Aorta (tissue), 5 donors: ENCODE results near the gene SMC1B. TPM values are rescaled to one million over a fixed set of nuclear protein-coding genes. Genes with fewer than 3 reads are reported as not detected.
A peak's percentile ranks its signal among the peaks of the same experiment; 100 is the strongest.
"Not testable (repeated sequence)": the region's sequence is repeated elsewhere in the genome, so short reads cannot be mapped to it uniquely, and the experiment has no call there.

Experiments used
- ATAC-seq: fragments of 200-7000 bp; cut with Tn5 transposase; one replicate; pipeline ENCODE4 v1.9.1; 2022; ENCODE audit warnings: moderate library complexity; ENCODE audit not compliant: low FRiP score
- DNase-seq, 2 donors: peaks; one replicate each; pipeline ENCODE4 v3.0.0-alpha.2; 2020
- H3K27ac ChIP-seq, 2 donors: one replicate each; pipeline ENCODE4 v1.5.1; 2013; ENCODE audit warnings: low read length in 2 of 2, mild to moderate bottlenecking in 2 of 2, moderate library complexity in 2 of 2, control low read depth in 1 of 2, inconsistent platforms in 1 of 2, low read depth in 1 of 2
- H3K27me3 ChIP-seq, 2 donors: one replicate each; pipeline ENCODE4 v1.6.1; 2013; ENCODE audit warnings: control low read depth in 1 of 2, low read length in 1 of 2, mild to moderate bottlenecking in 1 of 2, moderate library complexity in 1 of 2; ENCODE audit not compliant: insufficient read depth in 2 of 2, control insufficient read depth in 1 of 2
- H3K36me3 ChIP-seq, 2 donors: one replicate each; pipeline ENCODE4 v1.6.1; 2013; ENCODE audit warnings: control low read depth in 1 of 2, low read length in 1 of 2, mild to moderate bottlenecking in 1 of 2; ENCODE audit not compliant: insufficient read depth in 2 of 2, control insufficient read depth in 1 of 2
- H3K4me1 ChIP-seq, 2 donors: one replicate each; pipeline ENCODE4 v1.6.1; 2013; ENCODE audit warnings: low read length in 2 of 2, control low read depth in 1 of 2, mild to moderate bottlenecking in 1 of 2, moderate library complexity in 1 of 2; ENCODE audit not compliant: insufficient read depth in 2 of 2, control insufficient read depth in 1 of 2
- H3K4me3 ChIP-seq, 2 donors: one replicate each; pipeline ENCODE4 v1.5.1; 2013; ENCODE audit warnings: low read length in 2 of 2, control low read depth in 1 of 2, mild to moderate bottlenecking in 1 of 2
- H3K9me3 ChIP-seq: one replicate; pipeline ENCODE4 v1.6.1; 2013; ENCODE audit warnings: mild to moderate bottlenecking, low read length; ENCODE audit not compliant: control insufficient read depth
- WGBS, 2 donors: extraction: QIAGEN DNeasy Blood & Tissue Kit; methylation state at CpG; one replicate each; pipeline ENCODE4 v1.1.7; 2013; 5-methylcytosine and 5-hydroxymethylcytosine counted together
- intact Hi-C, 2 donors: fragments of 100-400 bp; cut with DNase I; formaldehyde crosslinking; loops; one replicate each; pipeline versions ENCODE4 v1.14.2 to v1.15.0; 2022
- polyA plus RNA-seq, 2 donors: library from polyadenylated mRNA; stranded (reverse); fragments of 200-250 nt; gene quantifications; one replicate each; pipeline ENCODE4 v1.2.3, GENCODE V29; 2013
- total RNA-seq, 2 donors: library from RNA; stranded (reverse); fragmentation: NEBNext Ultra II Directional; extraction: Animal tissue kit (Norgen Biotek cat#: 25700); gene quantifications; one replicate each; pipeline ENCODE4 v1.2.1, GENCODE V29; 2021
- donor health status: healthy with polysubstance abuse.
- donor health status: Bipolar disorder and iron deficiency.
- donor health status: DM: no; HTN: no; CAD: no.
- donor health status: DM: no; HTN: no; CAD: no.
- donor health status: DM: yes; HTN: yes; CAD: no.

The SMC1B gene
- total and polyA plus RNA-seq, 4 donors: not detected

GRCh38 chr22:45436871-45437517, 23.6 kb upstream of the SMC1B start:
- not testable (repeated sequence) for H3K36me3 ChIP-seq, H3K9me3 ChIP-seq, H3K27me3 ChIP-seq, H3K4me3 ChIP-seq, H3K27ac ChIP-seq, ATAC-seq, DNase-seq, H3K4me1 ChIP-seq
- intact Hi-C loops: loop anchor here in 1 of 2 donors (5.0 kb wide), 1 partner anchor 120 kb away; no protein-coding TSS in a partner anchor
- 84 to 96% methylated on average over 32 to 34 of the region's 34 CpGs for WGBS, 2 donors

- peak; percentile 96 for ATAC-seq
- H3K4me3 ChIP-seq: no peak overlapping the region
Observed at GRCh38 chr22:45435544-45436139, 22.2 kb upstream of the SMC1B start.

GRCh38 chr22:45434981-45435380, 21.6 kb upstream of the SMC1B start:
- H3K27ac ChIP-seq: no peak overlapping the region
- no peaks in the 10 kb centered on the region for H3K9me3 ChIP-seq
- no peaks in the 10 kb centered on the region for H3K4me1 ChIP-seq
- H3K27me3 ChIP-seq: no peaks in the 10 kb centered on the region
- intact Hi-C loops: loop anchor here (1.0 to 5.0 kb wide), 3 partner anchors 118 to 166 kb away; no protein-coding TSS in a partner anchor
- DNase-seq: no peak
- H3K36me3 ChIP-seq: no peaks in the 10 kb centered on the region
- no peak overlapping the region for H3K4me3 ChIP-seq
- 86 to 87% methylated on average over 6 of the region's 6 CpGs for WGBS, 2 donors
- no peak for ATAC-seq

More at GRCh38 chr22:45435544-45436139, 22.2 kb upstream of the SMC1B start:
- Histone ChIP-seq H3K27me3 (no peaks in the 10 kb centered on the region), H3K9me3 (no peaks in the 10 kb centered on the region), H3K4me1 (no peaks in the 10 kb centered on the region), H3K27ac (peak overlapping the region in 1 of 2 donors; percentile 32), H3K36me3 (no peaks in the 10 kb centered on the region)
- peak; percentile 91 to 95 for DNase-seq
- WGBS, 2 donors: 2% methylated on average over 20 of the region's 20 CpGs
- intact Hi-C loops: loop anchor here (2.0 to 5.0 kb wide), 2 partner anchors 118 to 167 kb away; no protein-coding TSS in a partner anchor

- Histone ChIP-seq H3K36me3 (no peaks in the 10 kb centered on the region), H3K27ac (no peak overlapping the region), H3K4me1 (no peaks in the 10 kb centered on the region), H3K9me3 (no peaks in the 10 kb centered on the region), H3K4me3 (no peak overlapping the region), H3K27me3 (no peaks in the 10 kb centered on the region)
- 88 to 89% methylated on average over 19 of the region's 19 CpGs for WGBS, 2 donors
- intact Hi-C loops: no loop called here
- DNase-seq (peak in 1 of 2 donors; percentile 72), ATAC-seq (no peak)
Observed at GRCh38 chr22:45430871-45431270, 17.5 kb upstream of the SMC1B start.

GRCh38 chr22:45429981-45430775, 16.8 kb upstream of the SMC1B start:
- H3K4me3 ChIP-seq: no peak overlapping the region
- ATAC-seq (no peak), DNase-seq (peak in 1 of 2 donors; percentile 43)
- H3K36me3 ChIP-seq: no peaks in the 10 kb centered on the region
- no peaks in the 10 kb centered on the region for H3K27me3 ChIP-seq
- no peaks in the 10 kb centered on the region for H3K9me3 ChIP-seq
- H3K4me1 ChIP-seq: no peaks in the 10 kb centered on the region
- 85 to 86% methylated on average over 18 of the region's 18 CpGs for WGBS, 2 donors
- intact Hi-C loops: no loop called here
- H3K27ac ChIP-seq: no peak overlapping the region

GRCh38 chr22:45429424-45429823, 16.0 kb upstream of the SMC1B start:
- Histone ChIP-seq H3K9me3 (no peaks in the 10 kb centered on the region), H3K4me3 (no peak overlapping the region), H3K36me3 (no peaks in the 10 kb centered on the region), H3K27me3 (no peaks in the 10 kb centered on the region), H3K27ac (no peak overlapping the region), H3K4me1 (no peaks in the 10 kb centered on the region)
- WGBS, 2 donors: 94 to 96% methylated on average over 10 of the region's 10 CpGs
- peak in 1 of 2 donors; percentile 72 for DNase-seq
- no peak for ATAC-seq
- intact Hi-C loops: no loop called here

- Histone ChIP-seq H3K36me3 (no peaks in the 10 kb centered on the region), H3K4me3 (no peak overlapping the region), H3K9me3 (no peaks in the 10 kb centered on the region), H3K27ac (no peak overlapping the region), H3K4me1 (no peaks in the 10 kb centered on the region), H3K27me3 (no peaks in the 10 kb centered on the region)
- intact Hi-C loops: no loop called here
- DNase-seq (peak in 1 of 2 donors; percentile 52), ATAC-seq (no peak)
- WGBS, 2 donors: 87 to 88% methylated on average over 19 of the region's 19 CpGs
Observed at GRCh38 chr22:45428391-45429385, 15.3 kb upstream of the SMC1B start.

GRCh38 chr22:45427114-45427513, 13.7 kb upstream of the SMC1B start:
- H3K4me3 ChIP-seq: no peak overlapping the region
- DNase-seq (no peak), ATAC-seq (no peak)
- no peaks in the 10 kb centered on the region for H3K4me1 ChIP-seq
- intact Hi-C loops: no loop called here
- no peaks in the 10 kb centered on the region for H3K36me3 ChIP-seq
- no peak overlapping the region for H3K27ac ChIP-seq
- no peaks in the 10 kb centered on the region for H3K9me3 ChIP-seq
- no peaks in the 10 kb centered on the region for H3K27me3 ChIP-seq
- WGBS, 2 donors: 72 to 75% methylated on average over 2 of the region's 2 CpGs
